GM23338 (cell line): Measurements from ENCODE around the gene SLC2A11. TPM values are rescaled to one million over a fixed set of nuclear protein-coding genes. Genes with fewer than 3 reads are reported as not detected.
A peak's percentile ranks its signal among the peaks of the same experiment; 100 is the strongest.

Experiments used
- ATAC-seq: fragments of 200-7000 bp; cut with Tn5 transposase; 3 replicates; pipeline ENCODE4 v1.9.1; 2020
- DNase-seq: peaks from one replicate; pipeline ENCODE4 v3.0.0-alpha.2; 2015; ENCODE audit warnings: low spot score
- H2AFZ ChIP-seq: fragments of 200-600 bp; sonication (generic); 2 replicates; pipeline ENCODE4 v1.8.0; 2016; ENCODE audit warnings: antibody characterized with exemption, mild to moderate bottlenecking, moderate library complexity
- H3F3A ChIP-seq: fragments of 200-600 bp; sonication (generic); replicated peaks from 2 replicates; pipeline ENCODE4 v1.8.0; 2017; ENCODE audit warnings: antibody characterized with exemption, mixed run types, low read depth
- H3K27ac ChIP-seq: fragments of 200-600 bp; sonication (generic); 2 replicates; pipeline ENCODE4 v1.6.1; 2016; ENCODE audit warnings: low read depth
- H3K27me3 ChIP-seq: fragments of 200-600 bp; sonication (generic); 2 replicates; pipeline ENCODE4 v1.8.0; 2016; ENCODE audit warnings: mild to moderate bottlenecking, mixed run types, moderate library complexity; ENCODE audit not compliant: insufficient read depth
- H3K36me3 ChIP-seq: fragments of 200-600 bp; sonication (generic); 2 replicates; pipeline ENCODE4 v1.8.0; 2016; ENCODE audit warnings: mild to moderate bottlenecking; ENCODE audit not compliant: insufficient read depth
- H3K4me1 ChIP-seq: fragments of 200-600 bp; sonication (generic); 2 replicates; pipeline ENCODE4 v1.8.0; 2016; ENCODE audit warnings: mild to moderate bottlenecking, moderate library complexity; ENCODE audit not compliant: insufficient read depth
- H3K4me2 ChIP-seq: fragments of 200-600 bp; sonication (generic); 2 replicates; pipeline ENCODE4 v1.7.1; 2017; ENCODE audit warnings: mixed run types
- H3K4me3 ChIP-seq: fragments of 200-600 bp; sonication (generic); 2 replicates; pipeline ENCODE4 v1.6.1; 2016; ENCODE audit warnings: mixed run types
- H3K79me2 ChIP-seq: fragments of 200-600 bp; sonication (generic); replicated peaks from 2 replicates; pipeline ENCODE4 v1.8.0; 2017; ENCODE audit warnings: mild to moderate bottlenecking; ENCODE audit not compliant: insufficient read depth
- H3K9me2 ChIP-seq: fragments of 200-600 bp; sonication (generic); 2 replicates; pipeline ENCODE4 v1.8.0; 2017; ENCODE audit not compliant: insufficient read depth
- H4K20me1 ChIP-seq: fragments of 200-600 bp; sonication (generic); replicated peaks from 2 replicates; pipeline ENCODE4 v1.8.0; 2017; ENCODE audit warnings: mild to moderate bottlenecking; ENCODE audit not compliant: insufficient read depth
- H3K27ac Mint-ChIP-seq: 2 replicates; pipeline ENCODE4 v1.8.0; 2020; ENCODE audit warnings: inconsistent platforms, mild to moderate bottlenecking, moderate library complexity, mixed read lengths
- H3K27me3 Mint-ChIP-seq: 3 replicates; pipeline ENCODE4 v1.8.0; 2022; ENCODE audit warnings: low read depth, mild to moderate bottlenecking, moderate library complexity, mixed read lengths, inconsistent platforms; ENCODE audit not compliant: insufficient read depth, poor library complexity
- H3K36me3 Mint-ChIP-seq: 3 replicates; pipeline ENCODE4 v1.8.0; 2021; ENCODE audit warnings: low read depth, mild to moderate bottlenecking, inconsistent platforms, moderate library complexity, mixed read lengths
- H3K4me1 Mint-ChIP-seq: 3 replicates; pipeline ENCODE4 v1.8.0; 2020; ENCODE audit warnings: mild to moderate bottlenecking, inconsistent platforms, mixed read lengths
- H3K4me3 Mint-ChIP-seq: 3 replicates; pipeline ENCODE4 v1.8.0; 2021; ENCODE audit warnings: moderate library complexity, mild to moderate bottlenecking, inconsistent platforms, mixed read lengths
- H3K9me3 Mint-ChIP-seq: 3 replicates; pipeline ENCODE4 v1.8.0; 2020; ENCODE audit warnings: moderate library complexity, mild to moderate bottlenecking, inconsistent platforms, mixed read lengths
- CREB1 ChIP-seq: fragments of 250-450 bp; sonication (Bioruptor Pico); IDR thresholded peaks from 2 replicates; pipeline ENCODE4 v1.5.0; 2020; ENCODE audit warnings: low read depth, mild to moderate bottlenecking, moderate library complexity
- ETS1 ChIP-seq: IDR thresholded peaks from 2 replicates; pipeline ENCODE4 v1.6.1; 2016; ENCODE audit warnings: antibody characterized with exemption
- EZH2phosphoT487 ChIP-seq: fragments of 200-600 bp; sonication (generic); IDR thresholded peaks from one replicate; pipeline ENCODE4 v1.8.1; 2018; ENCODE audit warnings: antibody characterized with exemption; ENCODE audit not compliant: unreplicated experiment
- JUNB ChIP-seq: IDR thresholded peaks from one replicate; pipeline ENCODE4 v1.6.1; 2016; ENCODE audit warnings: antibody characterized with exemption; ENCODE audit not compliant: unreplicated experiment
- NANOG ChIP-seq: IDR thresholded peaks from 2 replicates; pipeline ENCODE4 v1.6.1; 2016; ENCODE audit warnings: antibody characterized with exemption, borderline replicate concordance
- POLR2AphosphoS5 ChIP-seq: IDR thresholded peaks from 2 replicates; pipeline ENCODE4 v1.6.1; 2016; ENCODE audit warnings: antibody characterized with exemption, low read depth
- REST ChIP-seq: IDR thresholded peaks from one replicate; pipeline ENCODE4 v1.6.1; 2018; ENCODE audit warnings: antibody characterized with exemption; ENCODE audit not compliant: unreplicated experiment
- STAT1 ChIP-seq: IDR thresholded peaks from one replicate; pipeline ENCODE4 v1.6.1; 2016; ENCODE audit warnings: antibody characterized with exemption; ENCODE audit not compliant: unreplicated experiment
- ZNF114 ChIP-seq: fragments of 250-450 bp; sonication (Bioruptor Pico); IDR thresholded peaks from 2 replicates; pipeline ENCODE4 v1.5.0; 2020; ENCODE audit warnings: mild to moderate bottlenecking, moderate library complexity
- ZNF331 ChIP-seq: fragments of 250-450 bp; sonication (Bioruptor Pico); IDR thresholded peaks from 2 replicates; pipeline ENCODE4 v1.5.0; 2020; ENCODE audit warnings: low read depth, mild to moderate bottlenecking, moderate library complexity
- polyA plus RNA-seq: library from polyadenylated mRNA; unstranded; fragments of >200 nt; fragmentation: Nextera tagmentation; extraction: Ambion mirVana; gene quantifications from 2 replicates; pipeline ENCODE4 v1.2.1, GENCODE V29; 2016
- total RNA-seq: library from RNA; depleted of rRNA; stranded (reverse); fragments of >200 nt; shearing (Covaris generic); gene quantifications from 2 replicates; pipeline ENCODE4 v1.2.3, GENCODE V29; 2014
- TF ChIP-seq, protein P1 (sequence below), 2 experiments: fragments of 200-600 bp in 1 of 2; sonication (generic) in 1 of 2; conservative IDR thresholded peaks; 2 replicates each; pipeline versions ENCODE4 v1.5.1 to v1.6.1; 2016 to 2017; ENCODE audit warnings: antibody characterized with exemption in 2 of 2, low read depth in 2 of 2, mild to moderate bottlenecking in 2 of 2, moderate library complexity in 1 of 2
- TF ChIP-seq, protein P2 (sequence below): fragments of 250-450 bp; sonication (Bioruptor Pico); IDR thresholded peaks from 2 replicates; pipeline ENCODE4 v1.5.0; 2020; ENCODE audit warnings: mild to moderate bottlenecking, moderate library complexity

SLC2A11 gene
- total and polyA plus RNA-seq, 2 experiments from 2014 or later, result 7.1 to 21.8 TPM

DNA sequence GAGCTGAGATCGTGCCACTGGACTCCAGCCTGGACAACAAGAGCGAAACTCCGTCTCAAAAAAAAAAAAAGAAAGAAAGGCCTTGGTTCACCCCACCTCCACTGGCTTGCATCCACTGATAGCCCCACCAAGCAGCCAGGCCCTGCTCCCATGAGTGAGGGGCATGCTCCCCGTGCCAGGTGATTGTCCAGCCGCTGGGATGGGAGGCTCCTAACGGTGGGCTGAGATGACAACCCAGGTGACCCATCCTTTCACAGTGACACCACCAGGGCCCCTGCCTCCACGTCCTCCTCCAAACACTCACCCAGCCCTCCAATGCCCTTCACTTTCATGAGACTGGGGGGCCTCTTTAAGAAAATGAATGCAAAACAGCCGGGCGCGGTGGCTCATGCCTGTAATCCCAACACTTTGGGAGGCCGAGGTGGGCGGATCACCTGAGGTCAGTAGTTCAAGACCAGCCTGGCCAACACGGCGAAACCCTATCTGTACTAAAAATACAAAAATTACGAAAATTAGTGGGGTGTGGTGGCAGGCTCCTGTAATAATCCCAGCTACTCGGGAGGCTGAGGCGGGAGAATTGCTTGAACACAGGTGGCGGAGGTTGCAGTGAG, 10.3 kb upstream of the SLC2A11 start:
- Mint-ChIP-seq H3K27ac (no peak overlapping the region), H3K36me3 (no peaks in the 10 kb centered on the region), H3K9me3 (no peaks in the 10 kb centered on the region), H3K27me3 (peaks cover 37% of the 10 kb centered on the region), H3K4me1 (peaks cover 32% of the 10 kb centered on the region), H3K4me3 (0 out of 3 replicates have a peak overlapping the region, but pooled peaks have one; percentile 26)
- no peak overlapping the region for H2AFZ ChIP-seq
- ATAC-seq (no peak), DNase-seq (no peak)
- no peak overlapping the region for H3K4me3 ChIP-seq
- H3K27me3 ChIP-seq, result no peaks in the 10 kb centered on the region
- TF ChIP-seq REST, result no peak
- TF ChIP-seq EZH2phosphoT487, result no peak
- no peak for TF ChIP-seq POLR2AphosphoS5
- TF ChIP-seq, protein P1, sequence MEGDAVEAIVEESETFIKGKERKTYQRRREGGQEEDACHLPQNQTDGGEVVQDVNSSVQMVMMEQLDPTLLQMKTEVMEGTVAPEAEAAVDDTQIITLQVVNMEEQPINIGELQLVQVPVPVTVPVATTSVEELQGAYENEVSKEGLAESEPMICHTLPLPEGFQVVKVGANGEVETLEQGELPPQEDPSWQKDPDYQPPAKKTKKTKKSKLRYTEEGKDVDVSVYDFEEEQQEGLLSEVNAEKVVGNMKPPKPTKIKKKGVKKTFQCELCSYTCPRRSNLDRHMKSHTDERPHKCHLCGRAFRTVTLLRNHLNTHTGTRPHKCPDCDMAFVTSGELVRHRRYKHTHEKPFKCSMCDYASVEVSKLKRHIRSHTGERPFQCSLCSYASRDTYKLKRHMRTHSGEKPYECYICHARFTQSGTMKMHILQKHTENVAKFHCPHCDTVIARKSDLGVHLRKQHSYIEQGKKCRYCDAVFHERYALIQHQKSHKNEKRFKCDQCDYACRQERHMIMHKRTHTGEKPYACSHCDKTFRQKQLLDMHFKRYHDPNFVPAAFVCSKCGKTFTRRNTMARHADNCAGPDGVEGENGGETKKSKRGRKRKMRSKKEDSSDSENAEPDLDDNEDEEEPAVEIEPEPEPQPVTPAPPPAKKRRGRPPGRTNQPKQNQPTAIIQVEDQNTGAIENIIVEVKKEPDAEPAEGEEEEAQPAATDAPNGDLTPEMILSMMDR (conservative IDR thresholded peaks at IDR 0.05; ENCODE audit: low read depth in 2 of 2), result no peak
- no peak for TF ChIP-seq ZNF331 (CRISPR knock-in tag)
- TF ChIP-seq ZNF114 (CRISPR knock-in tag), result no peak
- TF ChIP-seq STAT1, result no peak
- TF ChIP-seq, protein P2, sequence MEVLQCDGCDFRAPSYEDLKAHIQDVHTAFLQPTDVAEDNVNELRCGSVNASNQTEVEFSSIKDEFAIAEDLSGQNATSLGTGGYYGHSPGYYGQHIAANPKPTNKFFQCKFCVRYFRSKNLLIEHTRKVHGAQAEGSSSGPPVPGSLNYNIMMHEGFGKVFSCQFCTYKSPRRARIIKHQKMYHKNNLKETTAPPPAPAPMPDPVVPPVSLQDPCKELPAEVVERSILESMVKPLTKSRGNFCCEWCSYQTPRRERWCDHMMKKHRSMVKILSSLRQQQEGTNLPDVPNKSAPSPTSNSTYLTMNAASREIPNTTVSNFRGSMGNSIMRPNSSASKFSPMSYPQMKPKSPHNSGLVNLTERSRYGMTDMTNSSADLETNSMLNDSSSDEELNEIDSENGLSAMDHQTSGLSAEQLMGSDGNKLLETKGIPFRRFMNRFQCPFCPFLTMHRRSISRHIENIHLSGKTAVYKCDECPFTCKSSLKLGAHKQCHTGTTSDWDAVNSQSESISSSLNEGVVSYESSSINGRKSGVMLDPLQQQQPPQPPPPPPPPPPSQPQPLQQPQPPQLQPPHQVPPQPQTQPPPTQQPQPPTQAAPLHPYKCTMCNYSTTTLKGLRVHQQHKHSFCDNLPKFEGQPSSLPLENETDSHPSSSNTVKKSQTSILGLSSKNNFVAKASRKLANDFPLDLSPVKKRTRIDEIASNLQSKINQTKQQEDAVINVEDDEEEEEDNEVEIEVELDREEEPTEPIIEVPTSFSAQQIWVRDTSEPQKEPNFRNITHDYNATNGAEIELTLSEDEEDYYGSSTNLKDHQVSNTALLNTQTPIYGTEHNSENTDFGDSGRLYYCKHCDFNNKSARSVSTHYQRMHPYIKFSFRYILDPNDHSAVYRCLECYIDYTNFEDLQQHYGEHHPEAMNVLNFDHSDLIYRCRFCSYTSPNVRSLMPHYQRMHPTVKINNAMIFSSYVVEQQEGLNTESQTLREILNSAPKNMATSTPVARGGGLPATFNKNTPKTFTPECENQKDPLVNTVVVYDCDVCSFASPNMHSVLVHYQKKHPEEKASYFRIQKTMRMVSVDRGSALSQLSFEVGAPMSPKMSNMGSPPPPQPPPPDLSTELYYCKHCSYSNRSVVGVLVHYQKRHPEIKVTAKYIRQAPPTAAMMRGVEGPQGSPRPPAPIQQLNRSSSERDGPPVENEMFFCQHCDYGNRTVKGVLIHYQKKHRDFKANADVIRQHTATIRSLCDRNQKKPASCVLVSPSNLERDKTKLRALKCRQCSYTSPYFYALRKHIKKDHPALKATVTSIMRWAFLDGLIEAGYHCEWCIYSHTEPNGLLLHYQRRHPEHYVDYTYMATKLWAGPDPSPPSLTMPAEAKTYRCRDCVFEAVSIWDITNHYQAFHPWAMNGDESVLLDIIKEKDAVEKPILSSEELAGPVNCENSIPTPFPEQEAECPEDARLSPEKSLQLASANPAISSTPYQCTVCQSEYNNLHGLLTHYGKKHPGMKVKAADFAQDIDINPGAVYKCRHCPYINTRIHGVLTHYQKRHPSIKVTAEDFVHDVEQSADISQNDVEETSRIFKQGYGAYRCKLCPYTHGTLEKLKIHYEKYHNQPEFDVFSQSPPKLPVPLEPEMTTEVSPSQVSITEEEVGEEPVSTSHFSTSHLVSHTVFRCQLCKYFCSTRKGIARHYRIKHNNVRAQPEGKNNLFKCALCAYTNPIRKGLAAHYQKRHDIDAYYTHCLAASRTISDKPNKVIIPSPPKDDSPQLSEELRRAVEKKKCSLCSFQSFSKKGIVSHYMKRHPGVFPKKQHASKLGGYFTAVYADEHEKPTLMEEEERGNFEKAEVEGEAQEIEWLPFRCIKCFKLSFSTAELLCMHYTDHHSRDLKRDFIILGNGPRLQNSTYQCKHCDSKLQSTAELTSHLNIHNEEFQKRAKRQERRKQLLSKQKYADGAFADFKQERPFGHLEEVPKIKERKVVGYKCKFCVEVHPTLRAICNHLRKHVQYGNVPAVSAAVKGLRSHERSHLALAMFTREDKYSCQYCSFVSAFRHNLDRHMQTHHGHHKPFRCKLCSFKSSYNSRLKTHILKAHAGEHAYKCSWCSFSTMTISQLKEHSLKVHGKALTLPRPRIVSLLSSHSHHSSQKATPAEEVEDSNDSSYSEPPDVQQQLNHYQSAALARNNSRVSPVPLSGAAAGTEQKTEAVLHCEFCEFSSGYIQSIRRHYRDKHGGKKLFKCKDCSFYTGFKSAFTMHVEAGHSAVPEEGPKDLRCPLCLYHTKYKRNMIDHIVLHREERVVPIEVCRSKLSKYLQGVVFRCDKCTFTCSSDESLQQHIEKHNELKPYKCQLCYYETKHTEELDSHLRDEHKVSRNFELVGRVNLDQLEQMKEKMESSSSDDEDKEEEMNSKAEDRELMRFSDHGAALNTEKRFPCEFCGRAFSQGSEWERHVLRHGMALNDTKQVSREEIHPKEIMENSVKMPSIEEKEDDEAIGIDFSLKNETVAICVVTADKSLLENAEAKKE (CRISPR knock-in tag), result no peak
- no peak for TF ChIP-seq JUNB
- no peak for TF ChIP-seq CREB1
- TF ChIP-seq ETS1, result no peak
- no peak for TF ChIP-seq NANOG
- H3K36me3 ChIP-seq, result no peaks in the 10 kb centered on the region
- H3K9me2 ChIP-seq, result no peaks in the 10 kb centered on the region
- peak overlapping the region; percentile 67 for H3K4me2 ChIP-seq
- H3K79me2 ChIP-seq, result no peaks in the 10 kb centered on the region
- H3K27ac ChIP-seq, result no peak overlapping the region
- peaks cover 28% of the 10 kb centered on the region for H3K4me1 ChIP-seq
- H4K20me1 ChIP-seq, result no peaks in the 10 kb centered on the region
- H3F3A ChIP-seq, result peaks cover 15% of the 10 kb centered on the region; the same call in 1 of the 2 replicates
